ENCODE results near the gene INPP5E.

INPP5E gene

DNA sequence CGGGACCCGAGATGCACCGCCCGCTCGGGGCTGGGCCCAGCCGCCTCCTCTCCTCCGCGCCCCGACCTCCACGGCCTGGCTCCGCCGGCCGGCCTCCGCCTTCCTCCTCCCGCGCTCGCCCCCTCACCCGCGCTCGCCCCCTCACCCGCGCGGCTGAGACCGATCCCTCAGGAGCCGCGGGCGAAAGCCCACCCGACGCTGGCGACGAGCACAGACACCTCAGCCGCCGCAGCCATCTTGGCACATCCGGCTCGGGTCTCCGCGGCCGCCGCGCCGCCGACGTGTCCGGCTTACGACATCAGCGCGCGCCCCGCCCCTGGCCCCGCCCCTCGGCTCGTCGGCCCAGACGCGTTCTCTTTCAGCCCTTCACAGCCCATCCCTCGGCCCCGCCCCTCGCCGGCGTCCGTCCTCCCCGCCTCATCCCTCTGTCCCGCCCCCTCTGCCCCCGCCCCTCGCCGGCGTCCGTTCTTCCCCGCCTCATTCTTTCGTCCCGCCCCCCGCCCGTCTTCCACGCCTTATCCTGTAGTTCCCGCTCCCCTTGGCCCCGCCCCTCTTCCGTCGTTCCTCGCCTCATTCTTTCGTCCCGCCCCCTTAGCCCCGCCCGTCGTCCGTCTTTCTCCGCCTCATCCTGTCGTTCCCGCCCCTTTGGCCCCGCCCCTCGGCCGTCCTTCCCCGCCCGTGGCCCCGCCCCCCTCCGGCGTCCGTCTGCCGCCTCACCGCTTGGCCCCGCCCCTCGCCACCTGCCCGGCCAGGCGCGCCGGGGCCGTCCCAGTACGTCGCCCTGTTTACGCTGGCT is 43.3 kb upstream of the INPP5E start, which contains the start of gene SEC16A:
Gene SEC16A, minus strand, starts transcription at position 248 of the 796 bp plus-strand sequence. CDS start 5,425 bp downstream, outside the sequence.
- Histone ChIP-seq H3K27ac (peak within 1 kb of the TSS; percentile 100), H3K9me3 (no peaks in the 10 kb centered on the region), H3K4me3 (ENCODE audit: low read depth in 1 of 2, low read length in 1 of 2) (peak within 1 kb of the TSS; percentile 81 to 95), H3K27me3 (peaks cover 16% of the 10 kb centered on the region), H3K4me1 (ENCODE audit: control insufficient read depth in 1 of 2, insufficient read depth in 1 of 2, low read depth in 1 of 2, low read length in 1 of 2) (peaks cover 34 to 39% of the 10 kb centered on the region in 2 experiments), H3K36me3 (peaks cover 14% of the 10 kb centered on the region)
- TF ChIP-seq, protein P1, sequence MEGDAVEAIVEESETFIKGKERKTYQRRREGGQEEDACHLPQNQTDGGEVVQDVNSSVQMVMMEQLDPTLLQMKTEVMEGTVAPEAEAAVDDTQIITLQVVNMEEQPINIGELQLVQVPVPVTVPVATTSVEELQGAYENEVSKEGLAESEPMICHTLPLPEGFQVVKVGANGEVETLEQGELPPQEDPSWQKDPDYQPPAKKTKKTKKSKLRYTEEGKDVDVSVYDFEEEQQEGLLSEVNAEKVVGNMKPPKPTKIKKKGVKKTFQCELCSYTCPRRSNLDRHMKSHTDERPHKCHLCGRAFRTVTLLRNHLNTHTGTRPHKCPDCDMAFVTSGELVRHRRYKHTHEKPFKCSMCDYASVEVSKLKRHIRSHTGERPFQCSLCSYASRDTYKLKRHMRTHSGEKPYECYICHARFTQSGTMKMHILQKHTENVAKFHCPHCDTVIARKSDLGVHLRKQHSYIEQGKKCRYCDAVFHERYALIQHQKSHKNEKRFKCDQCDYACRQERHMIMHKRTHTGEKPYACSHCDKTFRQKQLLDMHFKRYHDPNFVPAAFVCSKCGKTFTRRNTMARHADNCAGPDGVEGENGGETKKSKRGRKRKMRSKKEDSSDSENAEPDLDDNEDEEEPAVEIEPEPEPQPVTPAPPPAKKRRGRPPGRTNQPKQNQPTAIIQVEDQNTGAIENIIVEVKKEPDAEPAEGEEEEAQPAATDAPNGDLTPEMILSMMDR (IDR thresholded peaks at IDR 0.05), result no peak

DNA sequence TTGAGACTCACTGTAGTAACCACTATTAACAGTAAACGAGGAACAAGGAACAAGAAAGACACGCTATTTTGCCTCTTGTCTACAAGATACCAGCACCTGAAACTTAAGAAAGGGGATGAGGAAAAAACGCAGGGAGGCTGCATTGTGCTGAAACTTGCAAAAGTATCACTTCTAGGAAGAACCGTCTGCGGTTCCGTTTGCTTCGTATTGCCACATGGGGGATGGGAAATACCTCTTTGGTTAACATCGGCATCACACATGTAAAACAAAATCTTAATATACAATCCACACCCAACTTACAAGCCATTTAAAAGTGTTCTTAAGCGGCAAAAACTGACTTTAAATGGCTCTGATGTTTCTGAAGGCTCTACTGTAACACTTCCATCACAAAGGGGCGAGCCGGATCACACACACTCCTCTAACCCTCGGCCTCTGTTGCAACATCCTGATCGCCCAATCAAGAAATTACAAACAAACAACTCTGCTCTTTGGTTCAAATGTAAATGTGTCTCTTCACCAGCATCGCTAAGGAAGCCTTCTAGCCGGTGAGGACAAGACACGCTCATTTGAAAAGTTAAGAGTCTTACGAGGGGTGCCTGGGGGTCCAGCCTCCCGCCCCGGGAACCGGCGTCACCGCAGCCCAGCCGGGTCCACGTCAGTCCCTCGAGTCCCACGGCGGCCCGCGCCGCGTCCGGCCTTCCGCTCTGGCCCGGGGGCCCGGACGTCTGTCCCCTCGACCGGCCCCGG is 42.6 kb upstream of the INPP5E start:
- TF ChIP-seq, protein P1 (IDR thresholded peaks at IDR 0.05), result no peak
- Histone ChIP-seq H3K36me3 (peaks cover 21% of the 10 kb centered on the region), H3K4me3 (ENCODE audit: low read depth in 1 of 2, low read length in 1 of 2) (peak overlapping the region; percentile 81 to 95), H3K27ac (peak overlapping the region; percentile 100), H3K27me3 (peaks cover 8% of the 10 kb centered on the region), H3K9me3 (no peaks in the 10 kb centered on the region), H3K4me1 (ENCODE audit: control insufficient read depth in 1 of 2, insufficient read depth in 1 of 2, low read depth in 1 of 2, low read length in 1 of 2) (peaks cover 34 to 39% of the 10 kb centered on the region in 2 experiments)

GRCh38 chr9:136481558-136481957 is 41.9 kb upstream of the INPP5E start:
- peaks cover 1% of the 10 kb centered on the region for H3K27me3 ChIP-seq
- H3K4me3 ChIP-seq (ENCODE audit: low read depth in 1 of 2, low read length in 1 of 2), result peak overlapping the region; percentile 81 to 95
- TF ChIP-seq, protein P1 (IDR thresholded peaks at IDR 0.05), result no peak
- peak overlapping the region; percentile 100 for H3K27ac ChIP-seq
- H3K36me3 ChIP-seq, result peaks cover 28% of the 10 kb centered on the region
- no peaks in the 10 kb centered on the region for H3K9me3 ChIP-seq
- peaks cover 34 to 39% of the 10 kb centered on the region in 2 experiments for H3K4me1 ChIP-seq (ENCODE audit: control insufficient read depth in 1 of 2, insufficient read depth in 1 of 2, low read depth in 1 of 2, low read length in 1 of 2)

GRCh38 chr9:136476369-136477150 is 36.9 kb upstream of the INPP5E start:
- H3K9me3 ChIP-seq, result no peaks in the 10 kb centered on the region
- peaks cover 73% of the 10 kb centered on the region for H3K36me3 ChIP-seq
- no peak overlapping the region for H3K4me3 ChIP-seq (ENCODE audit: low read depth in 1 of 2, low read length in 1 of 2)
- H3K27me3 ChIP-seq, result no peaks in the 10 kb centered on the region
- TF ChIP-seq, protein P1 (IDR thresholded peaks at IDR 0.05), result no peak
- H3K27ac ChIP-seq, result no peak overlapping the region
- peaks cover 6 to 9% of the 10 kb centered on the region in 2 experiments for H3K4me1 ChIP-seq (ENCODE audit: control insufficient read depth in 1 of 2, insufficient read depth in 1 of 2, low read depth in 1 of 2, low read length in 1 of 2)
